Measurements from ENCODE around the gene WDR1.

DNA sequence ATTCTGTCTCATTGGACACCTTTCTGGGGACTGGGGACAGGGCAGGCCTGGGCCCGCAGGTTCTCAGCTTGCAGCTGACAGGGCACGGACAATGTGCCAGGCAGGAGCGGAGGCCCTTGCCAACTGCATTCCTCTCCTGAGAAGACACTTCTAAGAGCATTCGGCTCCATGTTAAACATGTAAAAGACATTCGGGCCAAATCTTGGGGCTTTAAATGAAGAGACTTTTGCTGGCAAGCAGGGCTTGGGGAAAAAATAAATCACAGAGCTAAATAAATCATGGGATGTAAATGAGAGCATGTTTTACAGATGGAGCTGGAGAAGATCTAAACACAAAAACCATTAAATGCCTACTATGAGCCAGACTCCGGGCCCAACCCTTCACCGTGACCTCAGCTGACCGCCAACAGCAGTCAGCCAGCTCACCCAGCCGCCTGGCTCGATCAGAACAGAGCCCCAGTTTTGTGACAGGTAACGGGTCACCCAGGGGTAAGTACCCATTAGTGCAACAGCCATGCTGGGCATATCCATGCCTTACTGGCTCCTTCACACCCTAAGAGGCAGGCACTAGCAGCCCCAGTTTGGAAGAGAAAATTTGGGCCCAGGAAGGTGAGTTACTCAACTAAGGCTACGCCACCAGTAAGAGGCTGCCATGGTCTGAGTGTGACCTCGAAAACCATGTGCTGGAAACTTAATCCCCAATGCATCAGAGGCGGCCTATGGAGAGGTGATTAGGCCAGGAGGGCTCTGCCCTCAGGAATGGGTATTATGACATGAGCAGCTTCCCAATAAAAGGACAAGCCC lies 14.7 kb downstream of the WDR1 start:
- TF ChIP-seq CTCF (IDR thresholded peaks at IDR 0.05; ENCODE audit: low read depth, low read length, poor library complexity, severe bottlenecking) (no peak), EZH2phosphoT487 (IDR thresholded peaks at IDR 0.05; ENCODE audit: borderline replicate concordance, low read length) (no peak)

Data from DOHH2 (cell line).